GM19395 (cell line): Measurements from ENCODE around the gene UPK2.
"Not testable (repeated sequence)": the region's sequence is repeated elsewhere in the genome, so short reads cannot be mapped to it uniquely, and the experiment has no call there.

Experiments
- ATAC-seq: cut with Tn5 transposase; IDR thresholded peaks from one replicate; pipeline ENCODE4 v1.9.1; 2021; ENCODE audit warnings: mild to moderate bottlenecking, moderate library complexity; ENCODE audit not compliant: unreplicated experiment

The UPK2 gene

GRCh38 chr11:118984825-118985224 lies 28.7 kb downstream of the UPK2 start:
- ATAC-seq, result no peak

- no peak for ATAC-seq
These were observed 32.2 kb downstream of the UPK2 start for GRCh38 chr11:118988280-118988679.

- not testable (repeated sequence) for ATAC-seq
These were observed 35.5 kb downstream of the UPK2 start for GRCh38 chr11:118991486-118992038.

- ATAC-seq, result peak; percentile 10
These were observed 41.0 kb downstream of the UPK2 start for GRCh38 chr11:118996926-118997626.

- ATAC-seq, result peak; percentile 88
These were observed 41.7 kb downstream of the UPK2 start, which contains the start of gene CENATAC for GRCh38 chr11:118997627-118998387. Gene CENATAC (plus strand): TSS chr11:118998138. CDS start chr11:118998198, 60 bp downstream.

GRCh38 chr11:118998388-118998717 lies 42.3 kb downstream of the UPK2 start:
- peak; percentile 36 for ATAC-seq

GRCh38 chr11:118998822-118999221 lies 42.7 kb downstream of the UPK2 start:
- no peak for ATAC-seq

- no peak for ATAC-seq
These were observed 44.8 kb downstream of the UPK2 start for GRCh38 chr11:119000906-119001305.

- no peak for ATAC-seq
These were observed 50.6 kb downstream of the UPK2 start for GRCh38 chr11:119006656-119007055.
